Right lobe of liver (tissue), 4 donors: ENCODE data around the gene ESRRB.

Experiments
- CTCF ChIP-seq, 4 donors: fragments of 200-600 bp in 3 of 4; fragments of 450-650 bp in 1 of 4; IDR thresholded peaks; one replicate each; pipeline versions ENCODE4 v1.5.1 to v1.8.0; 2016 to 2022; ENCODE audit warnings: antibody characterized with exemption in 4 of 4, mild to moderate bottlenecking in 2 of 4
- POLR2A ChIP-seq: fragments of 450-650 bp; IDR thresholded peaks from one replicate; pipeline ENCODE4 v1.6.1; 2017; ENCODE audit warnings: antibody characterized with exemption, mild to moderate bottlenecking
- donor health status: DM: no; HTN: no; CAD: no.
- donor health status: DM: no; HTN: no; CAD: no.
- donor health status: DM: no; HTN: yes; CAD: no.

GRCh38 chr14:76336876-76337275 lies 39.1 kb upstream of the ESRRB start:
- TF ChIP-seq CTCF (IDR thresholded peaks at IDR 0.05) (no peak), POLR2A (no peak)
